DMS 273 treated with DMSO at 0.1 percent for 48 hours (cell line): ENCODE measurements around the gene IGSF9.
A peak's percentile ranks its signal among the peaks of the same experiment; 100 is the strongest.

Experiments used
- DNase-seq: peaks from one replicate; lab custom pipeline; 2025; lab: John Stamatoyannopoulos, UW

IGSF9 gene

GRCh38 chr1:159932296-159933285 is 12.8 kb downstream of the IGSF9 start:
- DNase-seq, result no peak

GRCh38 chr1:159931795-159932173 is 13.6 kb downstream of the IGSF9 start:
- DNase-seq, result no peak

DNA sequence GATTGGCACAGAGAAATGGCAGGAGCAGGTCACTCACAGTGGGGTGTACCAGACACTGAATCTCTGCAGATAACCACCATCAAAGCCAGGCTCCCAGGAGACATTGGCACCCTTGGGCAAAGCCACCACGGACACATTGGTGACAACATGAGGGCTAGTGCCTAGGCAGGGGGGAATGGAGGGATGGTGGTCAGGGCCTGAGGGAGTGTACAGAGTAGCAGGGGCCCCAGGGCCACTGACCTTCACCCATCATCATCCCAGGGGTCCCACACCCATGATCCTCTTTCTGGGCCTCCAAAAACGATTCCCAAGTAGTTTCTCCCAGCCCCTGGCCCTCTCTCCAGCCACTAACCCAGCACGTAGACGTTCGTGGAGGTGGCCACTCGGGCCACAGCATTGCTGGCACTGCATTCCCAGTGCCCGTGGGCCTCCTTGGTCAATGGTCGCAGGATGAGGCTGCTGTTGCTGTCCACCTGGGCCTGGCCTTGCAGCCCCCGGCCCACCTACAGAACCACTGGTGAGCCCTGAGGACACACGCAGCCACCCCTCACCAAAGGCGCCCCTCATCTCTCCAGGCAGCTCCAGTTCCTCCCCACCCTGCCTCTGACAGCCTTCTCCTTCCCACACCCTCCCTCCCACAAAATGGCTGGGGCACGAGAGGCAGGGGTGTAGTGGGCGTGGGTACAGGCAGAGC is 14.2 kb downstream of the IGSF9 start:
- DNase-seq, result no peak

DNA sequence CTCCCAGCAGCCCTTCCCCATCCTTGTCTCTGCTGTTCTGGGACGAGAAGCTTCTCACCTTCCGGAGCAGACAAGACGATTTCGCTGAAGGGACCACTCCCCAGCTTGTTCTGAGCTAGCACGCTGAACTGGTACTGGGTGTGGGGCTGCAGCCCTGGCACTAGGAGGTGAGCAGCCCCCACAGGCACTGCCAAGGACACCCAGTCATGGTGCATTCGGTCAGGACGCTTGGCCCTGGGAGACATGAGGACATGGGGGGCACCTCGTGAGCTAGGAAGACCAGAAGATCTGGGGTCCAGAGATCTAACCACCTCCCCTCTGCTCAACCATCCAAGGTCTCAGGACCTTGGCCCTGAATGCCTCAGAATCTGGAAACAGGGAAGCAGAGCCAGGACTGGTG is 14.8 kb downstream of the IGSF9 start:
- DNase-seq, result no peak

- DNase-seq, result no peak
These were observed 15.2 kb downstream of the IGSF9 start for GRCh38 chr1:159930216-159930615.

GRCh38 chr1:159929155-159930051 is 16.0 kb downstream of the IGSF9 start:
- no peak for DNase-seq

DNA sequence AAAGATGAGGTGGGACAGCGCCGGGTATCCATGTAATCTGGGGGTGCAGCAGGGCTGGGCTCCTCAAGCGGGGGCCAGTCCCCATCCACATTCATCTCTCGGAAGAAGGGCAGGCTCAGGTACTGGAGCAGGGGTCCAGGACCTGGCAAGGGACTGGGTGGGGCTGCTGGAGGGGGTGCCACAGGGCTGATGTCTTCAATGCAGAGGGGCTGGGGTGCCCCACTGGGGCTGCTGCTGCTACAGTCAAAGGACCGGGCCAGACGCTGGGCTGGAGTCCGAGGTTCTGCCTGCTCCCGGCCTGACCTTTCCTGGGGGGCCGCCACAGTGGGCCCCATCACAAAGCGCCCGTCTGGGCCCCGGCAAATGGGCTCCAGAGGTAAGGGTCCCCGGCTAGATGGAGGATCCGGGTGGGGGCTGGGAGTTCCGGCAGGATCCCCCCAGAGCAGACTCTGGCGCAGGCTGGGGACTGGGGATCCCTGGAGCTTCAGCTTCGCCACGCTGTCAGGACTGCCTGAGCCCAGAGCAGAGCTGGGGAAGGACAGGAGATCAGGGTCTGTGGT is 16.8 kb downstream of the IGSF9 start:
- no peak for DNase-seq

DNA sequence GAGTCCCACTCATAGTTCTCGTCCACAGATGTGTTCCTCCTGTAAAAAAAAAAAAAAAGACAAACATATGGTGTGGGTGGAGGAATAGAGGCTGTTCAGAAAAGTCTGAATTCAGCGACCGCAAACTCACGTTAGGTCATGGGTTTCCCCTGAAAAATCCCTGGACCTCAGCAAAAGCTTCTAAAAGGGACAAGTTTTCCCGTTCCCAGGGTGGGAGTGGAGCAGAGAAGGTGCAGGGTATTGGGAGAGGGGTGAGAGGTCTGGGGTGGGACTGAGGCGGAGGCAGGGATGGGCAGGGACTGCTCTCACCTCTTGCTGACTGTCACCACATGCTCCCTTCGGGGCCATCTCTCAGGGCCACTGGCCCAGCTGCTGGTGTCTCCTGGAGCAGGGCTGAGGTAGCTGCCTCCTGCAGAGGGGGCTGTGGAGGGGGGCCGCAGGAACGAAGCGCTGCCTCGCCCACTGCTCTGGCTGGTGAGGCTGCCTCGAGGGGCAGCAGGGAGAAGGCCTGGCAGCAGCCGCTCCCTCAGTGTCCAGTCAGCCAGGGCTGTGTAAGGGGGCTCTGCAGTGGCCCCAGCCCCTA is 17.5 kb downstream of the IGSF9 start:
- no peak for DNase-seq

DNA sequence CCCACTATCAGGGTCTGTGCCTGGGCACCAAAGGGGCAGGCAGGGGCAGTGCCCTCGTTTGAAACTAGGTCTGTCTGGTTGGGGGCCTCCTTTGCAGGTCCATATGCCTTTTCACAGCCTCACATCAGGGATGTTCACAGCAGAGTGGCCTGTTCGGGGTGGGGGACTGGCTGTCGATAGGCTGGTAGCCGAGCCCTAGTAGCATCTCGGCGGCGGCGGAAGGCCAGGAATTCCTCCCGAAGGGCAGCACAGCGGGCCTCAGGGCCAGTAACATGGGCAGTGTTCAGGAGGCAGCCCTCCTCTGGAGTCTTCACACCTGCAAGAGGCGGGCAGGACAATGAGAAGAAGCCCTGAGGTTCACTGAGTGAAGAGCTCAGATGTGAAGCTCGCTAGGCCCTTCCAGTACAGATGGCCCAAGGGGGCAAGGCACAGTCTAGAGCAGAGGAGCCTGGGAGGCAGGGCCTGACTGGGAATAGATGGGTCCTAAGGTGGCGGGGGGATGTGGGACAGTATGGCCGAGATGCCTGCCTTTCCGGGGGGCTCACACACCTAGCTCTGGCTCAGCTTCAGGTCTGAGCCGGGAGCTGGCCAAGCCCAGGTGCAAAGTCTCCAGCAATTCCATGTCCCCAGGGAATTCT is 18.1 kb downstream of the IGSF9 start:
- DNase-seq, result no peak

GRCh38 chr1:159925719-159926078 is 19.7 kb downstream of the IGSF9 start:
- no peak for DNase-seq

GRCh38 chr1:159924791-159925718 is 20.4 kb downstream of the IGSF9 start, which contains the start of gene TAGLN2:
Gene TAGLN2, minus strand, starts transcription at chr1:159925507. Its CDS starts 4,998 bp downstream, at chr1:159920509.
- peak; percentile 28 for DNase-seq

DNA sequence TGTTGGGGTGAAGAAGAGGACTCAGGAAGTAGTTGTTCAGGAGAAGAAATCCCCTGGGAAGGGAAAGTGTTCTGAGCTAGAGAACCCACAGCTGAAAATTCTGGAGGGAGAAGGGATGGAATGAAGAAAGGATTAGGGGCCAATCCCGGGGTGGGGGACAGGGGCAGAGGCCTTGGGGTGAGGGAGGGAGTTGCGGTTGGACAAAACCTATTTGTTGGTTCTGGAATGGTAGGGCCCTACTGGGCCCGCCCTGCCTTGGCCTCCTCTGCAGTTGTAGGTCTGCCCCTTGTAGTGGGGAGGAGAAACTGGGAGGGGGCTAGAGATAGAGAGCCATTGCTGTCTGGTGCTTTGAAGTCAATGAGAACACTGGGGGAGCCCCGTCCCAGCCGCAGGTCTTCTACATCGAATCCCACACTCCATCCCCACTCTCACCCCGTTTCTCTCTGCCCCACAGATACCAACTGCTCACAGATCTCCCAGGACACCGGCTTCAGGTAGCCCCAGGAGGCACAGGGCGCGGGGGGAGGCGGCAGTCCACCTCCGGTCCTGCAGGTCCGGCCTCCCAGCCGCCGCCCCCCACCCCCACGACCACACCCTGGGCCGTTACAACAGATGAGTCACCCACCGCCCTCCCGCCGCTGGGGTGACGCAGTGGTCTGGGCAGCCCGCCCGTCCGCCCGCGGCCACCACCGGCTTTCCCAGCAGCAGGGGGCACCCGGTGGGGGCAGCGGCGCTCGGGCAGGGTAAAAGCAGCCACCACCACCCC is 21.2 kb downstream of the IGSF9 start:
- no peak for DNase-seq

DNA sequence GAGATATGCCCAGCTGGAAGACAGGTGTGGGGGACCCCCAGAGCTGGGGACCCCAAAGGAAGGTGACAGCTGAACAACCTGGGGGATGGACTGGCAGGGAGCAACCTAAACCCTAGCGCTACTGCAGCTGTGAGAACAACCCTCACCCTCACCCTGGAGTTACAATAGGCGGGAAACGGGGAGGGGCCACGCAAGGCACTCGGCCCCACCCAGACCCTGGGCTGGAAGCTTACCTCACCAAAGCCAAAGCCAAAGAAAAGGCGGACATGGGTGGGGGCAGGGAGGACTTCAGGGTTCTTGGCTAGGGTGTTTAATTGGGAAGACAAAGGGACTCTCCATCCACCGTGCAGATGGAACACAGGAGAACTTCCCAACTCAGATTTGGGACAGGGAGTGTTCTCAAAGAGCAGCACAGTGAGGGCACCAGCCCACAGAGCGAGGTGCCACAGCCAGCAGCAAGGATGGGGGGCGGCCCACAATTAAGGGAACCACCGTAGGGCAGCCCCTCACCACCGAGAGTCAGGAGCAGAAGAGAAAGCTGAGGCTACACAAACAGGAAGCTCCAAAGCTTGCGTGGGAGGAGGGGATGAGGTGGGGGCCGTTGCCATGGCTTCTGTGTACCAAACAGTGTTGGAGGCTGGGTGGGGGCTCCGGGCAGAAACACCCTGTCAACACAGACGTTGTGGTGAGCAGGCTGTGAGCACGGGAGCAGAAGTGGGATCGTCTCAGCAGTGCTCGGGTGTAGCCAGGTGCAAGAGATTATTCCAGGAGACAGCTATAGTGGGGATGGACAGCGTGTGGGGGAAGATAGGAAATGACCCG is 22.0 kb downstream of the IGSF9 start:
- DNase-seq, result no peak

- no peak for DNase-seq
These were observed 22.8 kb downstream of the IGSF9 start for GRCh38 chr1:159922511-159923202.

GRCh38 chr1:159921700-159922504 is 23.5 kb downstream of the IGSF9 start:
- no peak for DNase-seq

DNA sequence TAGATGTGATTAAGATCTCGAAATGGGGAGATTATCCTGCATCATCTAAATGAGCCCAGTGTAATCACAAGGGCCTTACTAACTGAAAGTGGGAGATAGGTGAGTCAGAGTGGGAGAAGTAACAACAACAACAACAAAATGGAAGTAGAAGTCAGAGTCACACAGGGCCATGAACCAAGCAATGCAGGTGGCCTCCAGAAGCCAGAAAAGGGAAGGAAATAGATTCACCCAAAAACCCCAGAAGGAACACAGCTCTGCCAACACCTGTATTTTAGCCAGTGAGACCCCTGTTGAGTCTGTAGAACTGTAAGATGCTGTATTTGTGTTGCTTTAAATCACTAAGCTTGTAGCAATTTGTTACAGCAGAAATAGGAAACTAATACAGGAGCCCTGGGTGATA is 24.2 kb downstream of the IGSF9 start:
- DNase-seq, result no peak

GRCh38 chr1:159920651-159921050 is 24.8 kb downstream of the IGSF9 start:
- DNase-seq, result no peak
